Aortic smooth muscle cell (primary cell): ENCODE results near the gene CHPF2. TPM values are rescaled to one million over a fixed set of nuclear protein-coding genes. Genes with fewer than 3 reads are reported as not detected.

ENCODE experiments used
- total RNA-seq: library from RNA; depleted of rRNA; stranded (reverse); fragments of >200 nt; gene quantifications from 2 replicates; pipeline ENCODE4 v1.2.3, GENCODE V29; 2014

Gene CHPF2, protein sequence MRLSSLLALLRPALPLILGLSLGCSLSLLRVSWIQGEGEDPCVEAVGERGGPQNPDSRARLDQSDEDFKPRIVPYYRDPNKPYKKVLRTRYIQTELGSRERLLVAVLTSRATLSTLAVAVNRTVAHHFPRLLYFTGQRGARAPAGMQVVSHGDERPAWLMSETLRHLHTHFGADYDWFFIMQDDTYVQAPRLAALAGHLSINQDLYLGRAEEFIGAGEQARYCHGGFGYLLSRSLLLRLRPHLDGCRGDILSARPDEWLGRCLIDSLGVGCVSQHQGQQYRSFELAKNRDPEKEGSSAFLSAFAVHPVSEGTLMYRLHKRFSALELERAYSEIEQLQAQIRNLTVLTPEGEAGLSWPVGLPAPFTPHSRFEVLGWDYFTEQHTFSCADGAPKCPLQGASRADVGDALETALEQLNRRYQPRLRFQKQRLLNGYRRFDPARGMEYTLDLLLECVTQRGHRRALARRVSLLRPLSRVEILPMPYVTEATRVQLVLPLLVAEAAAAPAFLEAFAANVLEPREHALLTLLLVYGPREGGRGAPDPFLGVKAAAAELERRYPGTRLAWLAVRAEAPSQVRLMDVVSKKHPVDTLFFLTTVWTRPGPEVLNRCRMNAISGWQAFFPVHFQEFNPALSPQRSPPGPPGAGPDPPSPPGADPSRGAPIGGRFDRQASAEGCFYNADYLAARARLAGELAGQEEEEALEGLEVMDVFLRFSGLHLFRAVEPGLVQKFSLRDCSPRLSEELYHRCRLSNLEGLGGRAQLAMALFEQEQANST
- 73.6 and 82.2 TPM in 2 replicates for total RNA-seq

DNA sequence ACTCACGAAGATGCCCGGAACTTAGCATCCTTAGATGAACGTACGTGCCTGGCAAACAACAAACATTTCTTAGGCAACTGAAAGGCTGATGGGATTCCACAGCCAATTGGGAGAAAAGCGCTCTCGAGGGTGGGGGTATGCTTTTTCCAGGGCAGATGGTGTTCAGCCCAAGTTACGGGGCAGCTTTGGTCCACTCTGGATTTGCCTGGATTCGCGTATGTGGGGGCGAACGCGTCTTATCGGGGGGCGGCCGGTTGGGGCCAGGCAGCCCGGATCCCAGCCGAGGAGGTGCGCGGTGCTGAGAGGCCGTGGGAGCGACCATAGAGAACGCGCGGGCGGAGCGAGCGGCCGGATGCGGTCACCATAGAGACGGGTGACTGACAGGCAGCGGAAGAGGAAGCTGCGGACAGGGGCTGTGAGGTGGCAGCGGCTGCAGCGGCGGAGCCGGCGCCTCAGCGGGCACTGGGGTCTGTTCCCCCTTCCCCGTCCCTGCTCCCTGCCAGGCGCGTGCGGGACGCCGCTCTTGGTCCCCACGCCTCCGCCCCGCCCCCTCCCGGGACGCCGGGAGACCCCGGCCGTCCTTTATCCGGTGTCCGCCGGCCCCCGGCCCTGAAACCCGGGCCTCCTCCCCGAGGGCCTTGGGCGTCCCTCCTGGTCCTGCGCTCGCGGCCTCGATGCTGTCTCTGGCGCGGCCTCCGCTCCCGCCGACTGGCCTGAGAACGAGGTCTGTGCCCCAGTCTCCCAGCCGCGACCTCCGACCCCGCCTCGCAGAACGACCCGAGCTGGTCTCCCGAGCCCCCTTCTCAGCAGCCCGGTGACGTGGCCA, at the start of gene CHPF2:
CHPF2 (plus strand) TSS at position 393 of the 826 bp plus-strand sequence. CDS start 1,529 bp downstream, outside the sequence.

DNA sequence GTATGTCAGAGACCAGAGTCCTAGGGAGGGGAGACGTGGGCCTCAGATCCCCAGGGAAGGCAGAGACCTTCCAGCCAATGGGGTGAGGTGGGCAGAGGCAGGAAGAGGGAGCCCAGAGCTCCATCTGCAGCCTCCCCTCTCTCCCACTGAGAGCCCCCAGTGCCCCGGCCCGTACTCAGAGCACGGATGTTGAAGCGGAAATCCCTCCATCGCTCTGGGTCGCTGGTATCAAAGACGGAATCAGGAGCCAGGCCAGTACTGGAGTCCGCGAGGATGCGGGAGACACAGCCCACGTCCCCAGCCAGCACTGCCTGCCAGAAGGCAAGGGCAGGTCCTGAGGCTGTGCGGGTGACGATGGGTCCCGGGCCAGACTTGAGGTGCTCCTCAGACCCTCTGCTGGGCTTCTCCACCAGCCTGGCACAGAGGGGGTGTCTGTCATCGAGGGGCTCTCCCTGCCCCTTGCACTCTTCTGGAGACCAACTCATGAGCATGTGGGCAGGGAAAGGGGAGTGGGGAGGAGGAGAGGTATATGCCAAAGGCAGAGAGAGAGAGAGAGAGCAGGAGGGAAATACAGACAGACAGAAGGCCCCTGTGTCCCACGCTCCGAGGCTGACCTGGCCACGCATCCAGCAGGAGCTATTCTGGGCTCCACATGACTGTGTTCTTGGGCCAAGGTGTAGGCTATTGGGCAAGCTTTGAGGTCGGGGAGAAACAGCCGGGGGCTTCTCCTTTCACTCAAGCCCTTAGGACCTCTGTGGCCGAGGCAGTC, 45.5 kb upstream of the CHPF2 start, which contains the start of gene ASB10:
ASB10 (minus strand) TSS at position 611 of the 769 bp plus-strand sequence; CDS start at position 491, 120 bp downstream.

DNA sequence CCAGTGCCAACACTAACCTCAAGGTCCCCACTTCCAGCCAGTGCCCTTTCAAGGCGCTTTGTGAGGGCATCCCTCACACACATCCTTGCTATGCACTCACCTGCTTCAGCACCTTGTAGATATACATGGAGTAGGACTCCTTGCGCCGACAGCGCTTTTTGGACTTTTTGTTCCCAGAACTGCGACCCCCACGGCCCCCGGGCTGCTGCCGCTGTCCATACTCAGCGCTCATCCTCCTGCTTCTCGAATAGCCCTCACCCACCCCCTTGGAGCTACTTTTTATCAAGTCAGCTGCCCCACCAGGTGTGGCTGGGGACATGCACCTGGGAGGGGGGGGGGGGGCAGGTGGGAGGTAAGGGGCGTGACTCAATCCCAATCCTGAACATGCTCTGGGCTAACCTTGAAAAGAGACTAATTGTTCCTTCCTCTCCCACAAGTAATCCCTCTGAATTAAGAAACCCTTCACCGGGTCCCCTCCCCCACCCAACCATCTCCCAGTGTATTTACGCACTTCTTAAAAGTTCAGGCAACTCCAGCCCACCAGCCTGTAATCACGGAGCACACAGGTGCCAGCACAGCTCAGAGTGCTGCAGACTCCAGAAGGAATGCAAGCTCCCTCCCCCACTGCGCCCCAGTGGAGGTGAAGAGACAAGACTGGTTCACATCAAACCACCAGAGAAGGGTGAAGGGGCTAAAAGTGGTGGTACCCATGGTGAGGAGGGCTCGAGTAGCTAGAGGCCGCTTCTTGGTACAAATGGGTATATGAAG, 22.0 kb upstream of the CHPF2 start, which contains the start of gene H2BK1:
H2BK1 (minus strand) TSS at position 402 of the 768 bp plus-strand sequence; CDS start at position 232, 170 bp downstream.

DNA sequence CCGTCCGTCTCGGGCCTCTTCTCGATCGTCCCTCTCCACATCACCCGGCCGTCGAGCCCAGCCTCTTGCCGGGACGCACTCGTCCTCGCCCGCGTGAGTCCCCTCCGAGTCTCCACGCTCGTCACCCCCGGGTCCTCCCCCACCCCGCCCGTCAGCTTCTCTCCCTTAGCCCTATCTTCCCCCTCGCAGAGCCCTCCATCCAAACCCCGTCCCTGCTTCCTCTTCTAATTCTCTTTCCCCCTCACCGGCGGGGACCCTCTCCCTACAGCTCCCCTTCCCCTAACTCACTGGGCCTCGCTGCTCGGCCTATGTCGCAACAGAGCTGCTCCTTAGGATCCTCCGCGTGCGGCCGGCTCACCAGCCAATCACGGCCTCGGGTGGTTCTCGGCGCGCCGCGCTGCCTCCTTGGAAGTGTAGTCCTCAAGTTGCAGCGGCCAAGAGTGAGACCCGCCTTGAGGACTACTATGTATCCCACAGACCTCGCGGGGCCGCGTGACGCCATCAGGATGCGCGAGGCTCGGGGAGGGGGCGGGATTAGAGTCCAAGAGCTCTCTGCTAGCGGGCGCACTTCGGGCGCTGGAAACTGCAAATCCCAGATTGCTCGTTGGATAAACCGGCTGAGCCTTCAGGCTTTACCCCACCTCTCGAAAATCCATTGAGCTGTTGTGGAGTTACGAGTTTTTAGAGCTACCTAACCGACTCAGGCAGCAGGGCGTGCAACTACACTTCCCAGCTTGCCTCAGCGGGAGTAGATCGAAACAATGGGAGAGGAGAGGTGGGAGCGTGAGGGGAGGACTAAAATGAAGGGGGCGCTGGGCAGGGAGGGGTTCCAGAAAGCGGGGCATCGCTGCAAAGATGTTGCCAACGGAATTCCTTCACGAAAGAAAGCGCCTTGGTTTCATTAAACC, 5.2 kb upstream of the CHPF2 start, which contains the start of gene ABCF2:
ABCF2 (minus strand) TSS at position 331 of the 908 bp plus-strand sequence. CDS start 747 bp downstream, outside the sequence.

DNA sequence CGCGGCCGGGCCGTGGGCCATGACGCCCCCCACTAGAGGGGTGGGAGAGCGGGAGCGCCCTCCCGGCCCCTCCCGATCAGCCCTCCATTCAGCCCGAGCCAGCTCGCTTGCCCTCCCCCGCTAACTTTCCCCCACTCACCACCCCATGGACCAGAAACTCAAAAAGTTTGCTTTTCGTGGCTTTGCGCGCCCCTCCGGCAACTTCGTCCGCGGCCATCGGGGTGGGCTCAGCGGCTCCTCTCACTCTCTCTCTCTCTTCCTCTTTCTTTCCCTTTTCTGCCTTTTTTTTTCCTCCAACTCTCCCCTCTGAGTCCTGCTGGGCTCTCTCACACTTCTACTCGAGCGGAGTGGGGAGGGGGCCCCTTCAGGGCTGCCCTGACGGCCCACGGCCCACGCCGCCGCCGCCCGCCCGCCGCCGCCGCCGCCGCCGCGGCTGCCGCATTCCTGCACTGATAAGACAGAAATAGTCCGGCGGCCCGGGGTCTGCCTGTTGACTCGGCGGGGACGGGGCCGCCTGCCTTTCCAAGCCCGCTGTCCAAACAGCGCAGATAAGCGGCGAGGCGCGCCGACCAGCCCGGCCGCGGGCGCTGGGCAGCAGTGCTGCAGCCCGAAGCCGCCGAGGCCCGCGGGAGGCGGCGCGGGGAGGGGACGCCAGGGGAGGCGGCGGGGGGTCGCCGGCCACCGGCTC, 16.2 kb downstream of the CHPF2 start, which contains the start of gene SMARCD3:
SMARCD3 (minus strand) TSS at position 349 of the 688 bp plus-strand sequence; CDS start at position 217, 132 bp downstream.

Other genes with a start within 250 kb of the CHPF2 start
- gene NOS3, start 241.5 kb upstream of the CHPF2 start, total RNA-seq, result 1.7 and 3.7 TPM in 2 replicates
- gene ATG9B, start 208.0 kb upstream of the CHPF2 start, total RNA-seq, result 0.06 TPM in 1 of 2 replicates, not detected in the other
- 19.0 and 25.9 TPM in 2 replicates for gene ABCB8, start 204.0 kb upstream of the CHPF2 start, total RNA-seq
- 0.06 TPM in 1 of 2 replicates, not detected in the other for gene ASIC3, start 184.0 kb upstream of the CHPF2 start, total RNA-seq
- gene CDK5, start 174.6 kb upstream of the CHPF2 start, total RNA-seq, result 28.7 and 30.8 TPM in 2 replicates
- gene SLC4A2, start 172.9 kb upstream of the CHPF2 start, total RNA-seq, result 80.1 and 104 TPM in 2 replicates
- 72.1 and 82.5 TPM in 2 replicates for gene FASTK, start 151.7 kb upstream of the CHPF2 start, total RNA-seq
- gene TMUB1, start 149.0 kb upstream of the CHPF2 start, total RNA-seq, result 15.5 and 16.5 TPM in 2 replicates
- gene AGAP3, start 146.0 kb upstream of the CHPF2 start, total RNA-seq, result 22.0 and 31.8 TPM in 2 replicates
- gene GBX1, start 64.8 kb upstream of the CHPF2 start, total RNA-seq, result not detected in 2 replicates
- not detected in 2 replicates for gene ASB10, start 45.2 kb upstream of the CHPF2 start, total RNA-seq
- not detected in 2 replicates for gene H2BK1, start 22.0 kb upstream of the CHPF2 start, total RNA-seq
- 41.2 and 62.4 TPM in 2 replicates for gene ABCF2, start 5.3 kb upstream of the CHPF2 start, total RNA-seq
- gene SMARCD3, start 16.2 kb downstream of the CHPF2 start, total RNA-seq, result 40.7 and 41.8 TPM in 2 replicates
- 52.6 and 54.7 TPM in 2 replicates for gene NUB1, start 109.3 kb downstream of the CHPF2 start, total RNA-seq
- 0.06 and 0.26 TPM in 2 replicates for gene WDR86, start 177.6 kb downstream of the CHPF2 start, total RNA-seq
- 0.12 and 0.13 TPM in 2 replicates for gene CRYGN, start 207.7 kb downstream of the CHPF2 start, total RNA-seq